GM18498 (cell line): ENCODE measurements around the gene CHN2.

ENCODE experiments used
- ATAC-seq: cut with Tn5 transposase; IDR thresholded peaks from one replicate; pipeline ENCODE4 v1.9.1; 2021; ENCODE audit warnings: mild to moderate bottlenecking, moderate library complexity; ENCODE audit not compliant: unreplicated experiment

Gene CHN2

DNA sequence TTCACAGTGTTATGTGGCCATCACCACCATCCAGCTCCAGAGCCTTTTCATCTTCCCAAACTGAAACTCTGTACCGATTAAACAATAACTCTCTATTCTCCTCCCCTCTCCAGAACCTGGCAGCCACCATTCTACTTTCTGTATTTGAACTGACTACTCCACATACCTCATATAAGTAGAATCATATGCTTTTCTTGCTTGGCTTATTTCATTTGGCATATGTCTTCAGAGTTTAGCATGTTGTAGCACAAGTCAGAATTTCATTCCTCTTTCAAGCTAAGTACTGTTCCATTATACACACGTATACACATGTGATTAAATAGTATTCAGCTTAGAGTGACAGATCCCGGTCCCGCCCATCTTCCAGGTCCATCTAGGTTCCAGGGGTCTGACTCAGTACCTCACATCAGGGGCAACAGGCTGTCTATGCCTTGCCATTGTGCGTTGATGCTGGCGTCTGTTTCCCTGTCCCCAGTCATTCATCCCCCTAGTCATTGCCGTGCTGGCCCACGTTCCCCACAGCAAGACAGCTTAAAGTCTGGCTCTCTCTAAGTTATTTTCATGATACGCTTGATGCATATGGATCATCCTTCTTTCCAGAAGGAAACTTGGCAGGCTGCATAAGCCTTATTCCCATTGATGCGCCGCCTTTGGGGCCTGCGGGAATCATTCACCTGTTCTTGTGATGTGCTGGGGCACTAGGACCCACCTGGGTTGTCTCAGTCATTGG is 108.3 kb downstream of the CHN2 start:
- no peak for ATAC-seq

DNA sequence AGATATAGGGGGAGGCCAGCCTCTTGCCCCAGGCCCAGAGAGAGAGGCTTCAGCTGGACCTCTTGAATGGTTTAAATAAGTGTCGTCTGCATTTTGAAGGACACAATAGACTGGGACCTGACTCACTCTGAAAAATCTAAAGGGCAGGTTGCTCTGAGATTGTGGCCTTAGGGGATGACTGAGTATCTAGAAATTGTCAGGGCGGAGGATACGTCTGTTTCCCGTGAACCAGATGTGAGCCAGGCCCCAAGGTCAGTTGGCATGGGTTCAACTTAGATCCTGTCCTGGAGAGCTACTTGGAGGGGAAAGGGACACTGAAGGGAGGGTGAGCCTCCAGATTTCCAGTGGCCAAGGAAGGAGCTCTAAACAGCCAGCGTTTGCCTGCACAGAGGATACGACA is 110.2 kb downstream of the CHN2 start:
- no peak for ATAC-seq

DNA sequence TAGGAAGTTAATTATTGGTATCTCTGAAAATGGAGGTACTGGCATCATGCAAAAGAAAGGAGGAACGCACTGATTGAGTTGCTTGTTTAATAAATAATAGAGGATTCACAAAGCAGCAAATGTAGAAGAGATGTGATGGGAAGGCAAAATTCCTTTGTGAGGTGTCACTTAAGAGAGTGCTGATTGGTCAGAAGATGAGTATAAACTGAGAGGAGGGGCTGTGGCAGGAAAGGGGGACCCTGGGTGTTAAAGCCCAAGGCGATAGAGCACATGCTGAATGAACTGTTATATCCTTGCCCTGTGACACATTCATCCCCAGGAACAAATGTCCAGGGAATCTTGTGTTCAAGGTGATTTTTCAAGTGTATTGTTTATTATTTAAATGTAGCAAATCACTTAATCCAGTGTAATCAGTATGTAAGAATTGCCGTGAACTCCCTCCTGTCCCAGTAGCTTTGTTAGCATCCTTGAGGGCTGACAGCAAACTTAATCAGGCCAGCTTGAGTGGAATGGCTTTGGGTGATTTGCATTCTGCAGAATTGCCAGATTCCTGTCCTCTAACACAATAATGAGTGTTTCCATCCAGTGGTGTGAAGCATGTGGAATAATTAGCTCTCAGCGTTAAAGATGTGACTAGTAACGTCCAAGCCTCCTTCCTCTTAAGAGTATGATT is 111.9 kb downstream of the CHN2 start:
- ATAC-seq, result no peak

DNA sequence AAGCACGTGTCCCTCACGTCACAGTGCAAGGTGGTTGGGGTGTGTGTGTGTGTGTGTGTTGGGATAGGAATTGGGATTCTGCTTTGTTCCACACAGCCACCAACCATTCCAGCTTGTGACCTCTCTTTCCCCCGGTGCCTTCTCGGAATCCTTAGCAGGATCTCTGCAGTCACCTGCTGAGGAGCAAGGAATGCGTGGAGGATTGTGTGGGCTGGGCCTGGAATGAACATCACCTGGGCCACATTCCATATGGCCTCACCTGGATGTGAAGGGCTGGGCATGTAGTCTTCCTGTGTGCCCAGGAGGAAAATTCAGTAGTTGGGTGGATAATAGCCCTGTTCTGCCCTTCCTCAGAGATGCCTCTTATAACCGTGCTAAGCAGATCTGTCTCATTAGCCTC is 113.8 kb downstream of the CHN2 start:
- ATAC-seq, result no peak

DNA sequence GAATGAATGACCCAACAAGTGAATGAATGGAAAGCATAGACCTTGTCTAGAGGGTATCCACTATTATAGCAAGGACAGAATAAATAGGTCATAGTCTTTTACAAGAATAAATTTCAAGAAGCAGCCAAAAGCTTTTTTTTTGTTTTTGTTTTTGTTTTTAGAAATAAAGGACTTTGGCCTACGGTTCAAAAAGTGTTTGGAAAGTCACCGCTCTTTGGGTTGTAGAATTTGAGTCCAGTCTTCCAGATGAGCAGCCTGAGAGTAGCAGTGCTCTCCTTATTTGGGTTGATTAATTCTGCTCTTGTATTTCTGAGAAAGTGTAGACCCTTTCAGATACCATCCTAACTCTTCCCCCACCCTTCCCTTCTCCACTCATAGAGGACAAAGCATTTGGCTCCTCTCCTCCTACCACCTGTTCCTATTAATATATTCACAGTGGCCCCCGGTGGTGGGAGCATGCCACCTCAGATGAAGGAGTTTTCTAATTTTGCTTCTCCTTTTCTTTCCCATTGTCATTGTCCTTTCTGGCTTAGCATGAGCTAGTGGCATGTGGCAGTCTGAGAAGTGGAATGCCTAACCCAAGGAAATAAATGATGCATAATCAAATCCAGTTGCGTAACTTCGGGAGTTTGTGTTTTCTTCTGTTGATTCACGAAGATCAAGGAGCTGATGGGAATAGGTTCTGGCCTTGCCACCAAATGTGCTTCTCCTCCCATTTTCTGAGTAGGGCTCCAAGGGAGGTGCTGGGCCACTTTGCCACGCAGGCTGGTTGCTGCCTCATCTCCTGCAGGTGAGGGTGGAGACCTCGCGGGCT is 114.7 kb downstream of the CHN2 start:
- no peak for ATAC-seq

DNA sequence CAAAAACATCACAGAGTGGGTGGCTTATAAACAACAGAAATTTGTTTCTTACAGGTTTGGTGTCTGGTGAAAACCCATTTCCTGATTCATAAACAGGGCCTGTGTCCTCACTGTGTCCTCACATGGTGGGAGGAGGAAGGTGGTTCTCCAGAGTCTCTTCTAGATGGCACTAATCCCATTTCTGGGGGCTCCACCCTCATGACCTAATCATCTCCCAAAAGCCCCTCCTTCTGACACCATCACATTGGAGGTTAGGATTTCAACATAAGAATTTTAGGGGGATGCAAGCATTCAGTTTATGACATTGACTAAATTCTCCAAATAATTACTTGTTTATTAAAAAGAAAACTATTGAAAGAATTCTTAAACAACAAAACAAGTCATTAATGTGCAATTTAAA is 116.0 kb downstream of the CHN2 start:
- no peak for ATAC-seq

DNA sequence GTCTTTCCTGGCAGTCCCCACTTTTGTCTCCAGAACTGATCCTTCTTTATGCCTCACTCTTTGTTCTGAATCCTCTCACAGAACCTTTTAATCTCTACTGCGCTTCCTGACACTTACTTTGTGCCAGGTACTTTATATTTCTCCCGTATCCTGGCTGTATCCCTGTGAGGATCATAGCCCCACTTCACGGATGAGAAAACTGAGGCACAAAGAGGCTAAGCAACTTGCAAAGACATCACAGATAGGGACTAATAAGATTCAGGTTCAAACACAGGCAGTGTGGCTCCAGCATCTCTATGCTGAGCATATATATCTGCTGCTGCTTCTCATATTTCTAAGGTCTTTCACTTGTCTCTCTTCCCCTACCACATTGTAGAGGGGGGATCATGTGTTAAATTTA is 116.7 kb downstream of the CHN2 start:
- ATAC-seq, result no peak

DNA sequence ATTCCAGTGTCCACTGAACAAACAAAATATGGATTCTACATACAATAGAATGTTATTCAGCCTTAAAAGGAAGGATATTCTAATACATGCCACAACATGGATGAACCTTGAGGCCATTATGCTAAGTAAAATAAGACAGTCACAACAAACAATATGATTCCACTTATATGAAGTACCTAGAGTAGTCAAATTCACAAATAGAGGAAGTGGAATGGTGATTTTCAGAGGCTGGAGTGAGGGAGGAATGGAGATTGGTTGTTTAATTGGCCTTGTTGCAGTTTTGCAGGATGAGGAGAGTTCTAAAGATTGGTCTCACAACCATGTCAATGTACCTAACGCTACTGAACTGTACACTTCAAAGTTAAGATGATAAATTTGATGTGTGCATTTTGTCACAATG is 119.6 kb downstream of the CHN2 start:
- no peak for ATAC-seq

DNA sequence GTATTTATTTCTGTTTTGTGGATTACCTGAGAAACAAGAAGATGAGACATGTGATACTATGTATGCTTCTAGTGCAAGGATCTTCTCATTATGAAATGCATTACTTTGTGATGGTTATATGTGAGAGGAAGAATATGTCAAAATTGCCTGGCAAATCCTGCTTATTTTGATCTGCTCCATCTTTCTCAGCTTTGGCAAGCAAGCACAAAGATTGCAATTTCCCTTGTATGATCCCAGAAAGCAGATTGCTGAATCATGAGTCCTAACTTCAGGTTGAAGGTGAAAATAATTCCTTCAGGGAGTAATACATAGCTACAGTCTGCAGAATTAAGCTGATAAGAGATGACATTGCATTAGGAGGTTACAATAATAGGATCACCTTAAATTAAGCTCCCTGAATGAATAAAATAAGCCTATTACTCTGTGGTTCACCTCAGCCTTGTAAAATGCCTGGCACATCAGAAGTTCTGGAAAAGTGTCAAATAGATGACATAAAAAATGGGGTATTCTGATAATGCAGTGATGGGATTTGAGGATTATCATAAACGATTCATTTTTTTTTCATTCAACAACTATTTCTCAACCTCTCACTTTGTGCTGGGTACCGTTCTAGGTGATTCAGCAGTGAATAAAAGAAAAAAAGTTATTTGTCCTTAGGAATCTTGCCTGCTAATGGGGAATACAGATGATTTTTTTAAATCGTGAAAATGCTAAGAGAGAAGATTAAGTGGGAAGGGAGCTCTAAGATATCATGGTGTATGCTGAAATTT is 120.7 kb downstream of the CHN2 start:
- ATAC-seq, result no peak

DNA sequence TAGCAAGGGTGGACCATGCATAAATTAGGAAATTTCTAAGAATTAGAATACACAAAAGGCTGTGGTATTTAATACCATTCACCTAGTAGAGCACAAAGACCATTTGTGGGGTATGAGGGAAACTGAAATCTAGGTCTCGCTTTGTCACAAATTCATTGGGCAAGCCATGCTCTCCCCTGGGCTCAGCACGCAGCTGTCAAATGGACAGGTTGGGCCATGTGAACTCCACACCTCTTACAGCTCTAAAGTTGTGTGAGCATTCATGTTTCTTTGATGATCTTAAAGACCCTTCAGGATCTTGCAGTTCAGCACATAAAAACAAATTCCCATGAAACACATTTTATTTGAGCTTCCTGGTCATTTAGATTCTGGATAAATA is 121.3 kb downstream of the CHN2 start:
- ATAC-seq, result no peak

DNA sequence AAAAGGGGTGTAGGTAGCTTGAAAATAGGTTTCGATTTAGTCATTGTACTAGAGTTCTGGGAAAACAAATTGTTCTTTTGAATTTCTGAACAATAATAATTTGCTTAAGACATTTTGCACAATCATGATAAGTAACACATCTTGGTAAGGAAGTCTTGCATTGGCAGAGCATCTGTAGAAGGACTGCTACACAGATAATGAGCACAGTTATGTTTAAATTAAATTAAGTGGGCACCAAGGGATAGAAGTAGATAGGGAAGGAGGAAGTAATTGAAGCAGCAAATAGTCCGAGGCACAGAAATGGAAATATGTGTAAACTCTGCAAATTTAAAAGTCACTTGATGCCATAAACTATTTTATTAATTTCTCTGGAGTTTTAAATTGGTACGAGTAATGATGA is 122.4 kb downstream of the CHN2 start:
- ATAC-seq, result no peak

DNA sequence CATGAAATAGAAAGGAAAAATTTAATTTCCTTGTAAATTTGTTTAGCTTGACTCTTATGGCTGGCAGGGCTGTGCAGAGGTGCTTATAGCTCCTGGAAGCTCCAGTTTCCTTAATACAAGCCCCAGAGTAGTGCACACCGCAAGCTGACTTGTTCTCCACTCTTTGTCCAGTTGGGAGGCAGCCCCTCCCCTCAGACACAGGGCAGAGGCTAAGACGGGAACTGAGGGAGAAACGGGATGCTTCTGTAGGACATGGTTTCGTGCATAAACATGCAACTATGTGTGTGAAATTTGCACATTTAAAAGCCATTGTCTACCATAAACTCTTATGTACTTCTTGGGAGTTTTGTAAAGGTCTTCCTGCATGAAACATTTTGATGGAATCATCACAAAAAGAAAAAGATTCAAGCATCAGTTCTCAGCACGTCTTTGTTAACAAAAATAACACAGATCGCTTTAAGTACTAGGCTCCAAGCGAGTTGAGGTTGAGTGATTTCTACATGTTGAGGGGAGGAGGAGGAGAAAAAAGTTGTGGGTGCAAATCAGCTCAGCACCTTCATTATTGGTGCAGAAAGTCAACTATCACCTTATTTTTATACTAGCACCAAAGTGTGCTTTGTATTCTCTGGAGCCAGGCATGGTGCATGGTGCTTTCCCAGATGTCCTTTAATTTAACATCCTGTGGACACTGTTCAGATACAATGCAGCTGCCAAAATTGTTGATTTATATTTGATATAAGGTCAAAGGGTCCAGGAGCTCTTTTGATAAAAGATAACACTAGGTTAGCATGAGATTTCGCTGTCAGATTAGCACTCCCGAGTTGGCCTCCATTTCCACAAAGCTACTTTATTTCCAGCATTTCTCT is 124.5 kb downstream of the CHN2 start:
- no peak for ATAC-seq

DNA sequence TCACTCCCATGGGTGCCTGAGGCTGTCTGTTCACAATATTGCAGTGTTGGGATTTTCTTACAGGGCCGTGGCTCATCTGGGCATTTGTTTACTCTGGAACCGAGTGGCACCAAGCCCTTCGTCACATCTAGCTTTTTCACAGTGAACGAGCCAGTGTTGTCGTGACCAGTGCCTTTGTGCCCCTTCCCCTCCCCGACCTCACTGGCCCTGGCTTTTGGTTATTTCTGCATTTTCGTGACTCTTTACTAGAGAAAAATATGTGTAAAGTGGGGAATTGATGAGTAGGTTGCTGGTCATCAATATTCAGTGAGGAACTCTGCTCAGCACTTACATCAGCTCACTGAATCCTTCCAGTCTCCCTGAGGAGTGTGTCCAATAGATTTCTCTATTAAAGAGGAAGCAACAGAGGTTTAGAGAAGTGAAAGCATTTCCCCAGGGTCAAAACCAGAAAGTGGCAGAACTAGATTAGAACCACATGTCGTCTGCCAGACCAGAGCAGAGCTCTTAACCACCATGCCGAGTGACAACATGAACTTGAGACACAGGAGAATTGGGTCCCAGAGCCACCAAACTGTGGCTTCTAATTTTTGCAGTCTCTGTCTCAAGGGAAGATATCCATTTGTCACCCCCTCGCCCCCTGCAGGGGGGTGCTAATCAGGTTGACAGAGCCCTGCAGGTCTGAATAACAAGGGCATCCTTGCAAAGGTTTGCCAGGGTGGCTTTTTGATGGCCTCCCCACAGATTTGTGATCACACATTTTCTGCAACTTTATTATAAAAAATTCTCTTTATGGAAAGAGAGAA is 125.3 kb downstream of the CHN2 start:
- peak; percentile 60 for ATAC-seq

DNA sequence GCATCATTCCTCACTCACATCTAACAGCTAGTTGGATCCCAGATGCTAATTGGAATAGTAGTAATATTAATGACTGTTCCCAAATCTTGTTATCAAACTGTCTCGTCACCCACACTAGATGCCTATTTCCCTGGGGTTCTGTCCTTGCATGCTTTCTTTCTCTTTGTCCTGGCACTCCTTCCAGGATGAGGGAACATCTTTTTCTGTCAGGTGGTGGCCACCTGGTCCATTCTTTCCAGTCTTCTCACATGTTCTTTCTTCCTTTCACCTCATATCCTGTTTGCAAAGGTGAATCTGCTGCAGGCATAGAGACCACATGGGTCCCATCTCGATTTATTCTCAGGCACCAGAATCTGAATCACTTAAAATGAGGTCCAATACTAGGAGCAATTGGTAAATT is 126.0 kb downstream of the CHN2 start:
- no peak for ATAC-seq

DNA sequence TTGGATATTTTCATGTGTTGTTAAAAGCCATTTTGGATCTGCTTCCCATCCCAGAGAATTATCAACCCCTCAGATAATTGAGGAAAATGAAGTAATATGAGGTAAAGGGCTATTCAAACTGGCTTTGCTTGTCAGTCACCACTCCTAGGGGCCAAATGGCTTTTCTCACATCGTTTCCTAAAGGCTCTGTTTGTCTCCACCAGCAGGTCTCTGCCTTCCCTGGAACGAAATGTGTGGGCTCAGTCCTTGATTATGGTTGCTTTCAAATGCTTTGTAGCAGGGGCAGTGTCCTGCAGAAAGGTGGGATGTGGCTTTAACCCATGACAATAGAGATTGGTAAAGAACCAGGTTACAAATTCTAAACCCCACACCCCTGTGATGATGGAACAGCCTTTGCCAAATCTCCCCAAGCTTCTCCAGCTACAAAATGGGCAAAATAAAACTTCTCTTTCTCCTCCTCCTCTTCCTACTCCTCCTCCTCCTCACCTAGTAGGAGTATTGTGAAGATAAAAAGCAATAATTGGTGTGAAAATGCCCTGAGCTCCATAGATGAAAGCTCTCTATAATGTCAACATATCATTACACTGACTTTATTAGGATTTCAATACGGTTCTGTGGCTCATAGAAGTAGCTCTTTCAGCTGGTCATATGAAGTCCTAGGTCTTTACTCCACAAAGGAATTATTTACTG is 127.6 kb downstream of the CHN2 start:
- no peak for ATAC-seq

DNA sequence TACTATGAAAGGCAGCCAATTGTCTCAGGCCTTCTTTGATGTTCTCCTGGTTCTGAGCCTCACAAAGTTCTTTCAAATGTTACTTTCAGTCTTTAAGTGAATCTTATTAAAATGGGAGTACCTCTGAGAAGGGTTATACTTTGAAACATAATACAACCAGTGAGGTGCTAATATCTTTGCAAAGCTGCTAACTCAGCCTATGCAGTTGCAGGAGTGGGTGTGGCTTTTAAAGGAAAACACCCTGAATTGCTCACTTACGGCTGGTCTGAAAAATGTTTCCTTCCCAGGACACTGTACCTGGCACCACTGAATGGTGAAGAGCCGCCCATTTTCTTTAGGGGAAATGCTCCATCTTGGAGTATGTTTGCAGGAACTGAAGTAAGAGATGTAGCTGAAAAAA is 130.9 kb downstream of the CHN2 start:
- ATAC-seq, result no peak

DNA sequence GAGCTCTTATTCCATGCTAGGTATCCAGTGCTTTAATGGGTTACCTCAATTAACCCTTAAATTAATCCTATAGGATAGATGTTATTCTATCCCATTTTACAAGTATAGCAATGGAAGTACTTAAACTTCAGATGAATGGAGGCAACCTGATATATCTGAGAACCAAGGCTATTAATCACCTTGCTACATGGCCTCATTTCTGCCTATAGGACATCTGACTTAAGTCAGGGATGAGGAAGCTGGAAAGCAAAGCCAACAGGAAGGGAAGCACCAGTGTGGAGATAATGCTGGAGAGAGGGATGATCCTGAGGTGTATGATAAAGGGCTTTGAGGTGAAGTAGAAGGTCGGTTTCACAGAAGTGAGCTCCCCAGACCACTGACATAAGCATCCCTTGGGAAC is 132.3 kb downstream of the CHN2 start:
- no peak for ATAC-seq

DNA sequence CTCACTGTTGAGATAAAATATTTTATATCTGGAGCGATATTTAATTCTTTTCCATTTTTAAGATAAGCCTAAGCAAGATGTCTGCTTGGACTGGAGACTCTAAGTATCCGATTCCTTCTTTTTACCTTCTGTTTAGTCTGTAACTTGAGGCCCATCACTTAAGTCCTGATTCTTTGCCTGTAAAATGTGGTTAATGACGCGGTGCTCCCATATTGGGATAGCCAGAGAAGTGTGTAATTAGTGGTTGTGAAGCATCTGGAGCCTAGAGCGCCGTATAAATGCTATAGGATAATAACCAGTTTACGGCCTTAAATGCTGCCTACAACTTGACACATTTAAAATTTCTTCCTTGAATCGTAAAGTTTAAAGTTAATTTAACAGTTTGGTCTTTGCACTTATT is 132.9 kb downstream of the CHN2 start:
- ATAC-seq, result no peak

DNA sequence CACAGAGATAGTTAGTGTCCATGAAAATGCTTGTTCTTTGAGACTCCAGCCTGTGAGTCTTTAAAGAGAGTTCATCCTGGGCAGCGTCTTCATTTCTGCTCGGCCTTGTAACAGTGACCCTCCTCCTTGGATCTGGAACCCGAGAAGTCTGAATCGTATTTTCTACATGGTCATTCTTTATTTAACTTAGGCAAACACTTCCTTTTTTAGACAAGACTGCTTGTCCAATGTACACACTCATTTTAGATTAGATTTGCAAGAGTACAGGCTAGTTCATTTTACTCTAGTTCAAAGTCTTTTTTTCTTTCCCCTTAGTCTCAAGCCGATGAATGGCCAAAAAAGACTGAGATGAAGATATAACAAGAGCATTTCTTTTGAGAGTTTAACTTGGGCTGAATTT is 133.5 kb downstream of the CHN2 start:
- no peak for ATAC-seq
